Measurements from ENCODE around the gene PLCB2. TPM values are rescaled to one million over a fixed set of nuclear protein-coding genes. Genes with fewer than 3 reads are reported as not detected.

The PLCB2 gene
- total and polyA plus RNA-seq, 12 donors = 2.5 to 100 (median 24.3) TPM

DNA sequence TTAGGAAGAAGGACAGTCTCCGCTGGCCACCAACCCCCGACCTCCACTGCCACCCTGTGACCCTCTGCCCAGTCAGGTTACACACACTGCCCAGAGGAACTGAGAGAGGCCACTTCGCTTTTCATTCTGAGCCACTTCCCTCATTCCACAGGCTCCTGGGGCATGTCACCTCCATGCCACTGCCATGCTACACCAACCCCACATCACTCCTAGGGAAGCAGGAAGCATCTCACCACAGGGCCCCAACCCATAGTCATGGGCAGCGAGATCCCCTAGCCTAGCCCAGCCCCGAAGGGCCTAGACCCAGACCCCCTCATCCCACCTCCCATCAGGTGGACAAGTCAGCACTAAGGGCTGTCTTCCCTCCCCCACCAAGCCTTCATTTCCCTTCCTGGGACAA is 1.4 kb downstream of the PLCB2 start:
- intact Hi-C loops (cut with DNase I) = no loop called here
- Histone ChIP-seq H3K27me3 (no peaks in the 10 kb centered on the region), H3K4me1 (replicated peaks in 1 of 2) (no peaks in the 10 kb centered on the region), H3K9me3 (replicated peaks in 1 of 3) (no peaks in the 10 kb centered on the region), H3K4me3 (peak overlapping the region in 1 of 4 donors; percentile 42), H3K36me3 (replicated peaks in 1 of 2) (no peaks in the 10 kb centered on the region), H3K27ac (no peak overlapping the region)
- TF ChIP-seq, protein P1, sequence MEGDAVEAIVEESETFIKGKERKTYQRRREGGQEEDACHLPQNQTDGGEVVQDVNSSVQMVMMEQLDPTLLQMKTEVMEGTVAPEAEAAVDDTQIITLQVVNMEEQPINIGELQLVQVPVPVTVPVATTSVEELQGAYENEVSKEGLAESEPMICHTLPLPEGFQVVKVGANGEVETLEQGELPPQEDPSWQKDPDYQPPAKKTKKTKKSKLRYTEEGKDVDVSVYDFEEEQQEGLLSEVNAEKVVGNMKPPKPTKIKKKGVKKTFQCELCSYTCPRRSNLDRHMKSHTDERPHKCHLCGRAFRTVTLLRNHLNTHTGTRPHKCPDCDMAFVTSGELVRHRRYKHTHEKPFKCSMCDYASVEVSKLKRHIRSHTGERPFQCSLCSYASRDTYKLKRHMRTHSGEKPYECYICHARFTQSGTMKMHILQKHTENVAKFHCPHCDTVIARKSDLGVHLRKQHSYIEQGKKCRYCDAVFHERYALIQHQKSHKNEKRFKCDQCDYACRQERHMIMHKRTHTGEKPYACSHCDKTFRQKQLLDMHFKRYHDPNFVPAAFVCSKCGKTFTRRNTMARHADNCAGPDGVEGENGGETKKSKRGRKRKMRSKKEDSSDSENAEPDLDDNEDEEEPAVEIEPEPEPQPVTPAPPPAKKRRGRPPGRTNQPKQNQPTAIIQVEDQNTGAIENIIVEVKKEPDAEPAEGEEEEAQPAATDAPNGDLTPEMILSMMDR (IDR thresholded peaks at IDR 0.05) = no peak
- no peak for TF ChIP-seq POLR2A (IDR thresholded peaks at IDR 0.05)
- WGBS, 4 donors = 71 to 88% (median 80%) methylated on average over 4 to 5 of the region's 5 CpGs
- no peak for DNase-seq

DNA sequence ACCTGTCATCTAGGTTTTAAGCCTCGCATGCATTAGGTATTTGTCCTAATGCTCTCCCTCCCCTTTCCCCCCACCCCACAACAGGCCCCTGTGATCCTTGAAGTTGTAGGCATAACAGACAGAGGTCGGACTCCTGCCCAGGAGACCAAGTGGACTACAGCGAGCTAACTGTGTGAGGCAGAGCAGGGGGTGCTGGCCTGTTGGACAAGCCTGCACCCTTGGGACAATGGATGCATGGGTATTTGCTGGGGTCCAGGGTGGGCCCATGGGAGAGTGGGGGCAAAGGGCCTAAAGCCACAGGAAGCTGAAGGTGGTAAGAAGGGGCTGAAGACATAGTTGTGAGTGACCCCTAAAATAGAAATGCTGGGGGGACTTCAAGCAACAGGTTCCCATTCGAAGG is 2.5 kb downstream of the PLCB2 start:
- 89 to 94% (median 92%) methylated on average over 4 of the region's 4 CpGs for WGBS, 4 donors
- DNase-seq = no peak
- no peaks in the 10 kb centered on the region for H3K9me3 ChIP-seq (replicated peaks in 1 of 3)
- TF ChIP-seq POLR2A (IDR thresholded peaks at IDR 0.05) = no peak
- TF ChIP-seq, protein P1 (IDR thresholded peaks at IDR 0.05) = no peak
- no peak overlapping the region for H3K4me3 ChIP-seq
- H3K27ac ChIP-seq = no peak overlapping the region
- H3K36me3 ChIP-seq (replicated peaks in 1 of 2) = no peaks in the 10 kb centered on the region
- H3K4me1 ChIP-seq (replicated peaks in 1 of 2) = no peaks in the 10 kb centered on the region
- no peaks in the 10 kb centered on the region for H3K27me3 ChIP-seq
- intact Hi-C loops (cut with DNase I) = no loop called here

DNA sequence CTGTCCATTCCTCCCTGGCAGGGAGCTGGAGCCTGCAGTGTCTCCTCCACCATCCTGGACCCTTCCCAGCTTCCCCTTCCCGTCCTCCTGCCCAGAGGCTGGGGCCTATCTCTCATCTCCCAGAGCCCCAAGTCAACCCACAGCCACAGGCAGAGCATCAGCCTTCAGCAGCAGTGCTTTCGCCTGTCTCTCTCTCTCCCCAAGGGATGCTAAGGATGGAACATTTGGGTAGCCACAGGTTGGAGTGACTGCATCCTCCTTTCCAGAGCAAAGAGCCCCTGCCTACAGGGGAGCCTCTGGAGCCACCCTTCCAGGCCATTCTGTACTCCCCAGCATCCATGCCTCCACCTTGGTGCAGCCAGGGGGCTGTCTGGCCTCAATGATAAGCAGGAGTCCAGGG is 4.2 kb downstream of the PLCB2 start:
- H3K4me1 ChIP-seq (replicated peaks in 1 of 2) = no peaks in the 10 kb centered on the region
- TF ChIP-seq, protein P1 (IDR thresholded peaks at IDR 0.05) = no peak
- TF ChIP-seq POLR2A (IDR thresholded peaks at IDR 0.05) = no peak
- 78 to 91% (median 88%) methylated on average over 2 of the region's 2 CpGs for WGBS, 4 donors
- DNase-seq = no peak
- H3K36me3 ChIP-seq (replicated peaks in 1 of 2) = no peaks in the 10 kb centered on the region
- intact Hi-C loops (cut with DNase I) = no loop called here
- no peaks in the 10 kb centered on the region for H3K27me3 ChIP-seq
- H3K27ac ChIP-seq = no peak overlapping the region
- no peak overlapping the region for H3K4me3 ChIP-seq
- no peaks in the 10 kb centered on the region for H3K9me3 ChIP-seq (replicated peaks in 1 of 3)

DNA sequence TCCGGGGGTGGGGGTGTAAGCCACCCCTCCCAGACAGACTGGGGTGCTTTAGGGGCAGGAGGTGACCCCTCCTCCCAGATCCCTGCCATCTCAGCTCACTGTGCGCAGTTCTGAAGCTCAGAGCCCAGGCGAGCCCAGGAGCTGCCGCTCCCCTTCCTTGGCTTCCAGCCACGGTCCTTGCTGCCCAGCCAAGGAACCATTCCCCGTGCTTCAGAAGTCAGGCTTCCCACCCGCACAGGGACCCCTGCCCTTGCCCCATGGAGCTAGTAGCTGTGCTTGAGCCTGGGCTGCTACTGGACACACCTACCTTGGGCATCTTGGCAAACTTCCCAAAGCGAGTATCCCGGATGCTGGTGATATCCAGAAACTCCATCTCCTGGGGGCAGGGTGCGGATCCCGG is 4.8 kb downstream of the PLCB2 start:
- H3K9me3 ChIP-seq (replicated peaks in 1 of 3) = no peaks in the 10 kb centered on the region
- H3K4me3 ChIP-seq = no peak overlapping the region
- no peak for DNase-seq
- intact Hi-C loops (cut with DNase I) = no loop called here
- TF ChIP-seq POLR2A (IDR thresholded peaks at IDR 0.05) = no peak
- TF ChIP-seq, protein P1 (IDR thresholded peaks at IDR 0.05) = no peak
- no peaks in the 10 kb centered on the region for H3K4me1 ChIP-seq (replicated peaks in 1 of 2)
- no peaks in the 10 kb centered on the region for H3K36me3 ChIP-seq (replicated peaks in 1 of 2)
- no peak overlapping the region for H3K27ac ChIP-seq
- no peaks in the 10 kb centered on the region for H3K27me3 ChIP-seq
- 57 to 79% (median 71%) methylated on average over 5 to 11 of the region's 11 CpGs for WGBS, 4 donors
